Body of pancreas (tissue), 4 donors: Measurements from ENCODE around the gene TP53BP2. TPM values are rescaled to one million over a fixed set of nuclear protein-coding genes. Genes with fewer than 3 reads are reported as not detected.

ENCODE experiments used
- ATAC-seq: fragments of 150-250 bp; one replicate; pipeline ENCODE4 v1.9.1; 2016
- DNase-seq, 4 donors: peaks; one replicate each; pipeline ENCODE4 v3.0.0-alpha.2; 2019
- H3K27ac ChIP-seq, 4 donors: fragments of 200-600 bp; sonication (generic); 1 replicate in 3 of 4; 2 replicates in 1 of 4; pipeline versions ENCODE4 v1.5.1 to v1.6.1; 2016 to 2019; ENCODE audit warnings: mild to moderate bottlenecking in 1 of 4, mixed read lengths in 1 of 4, moderate library complexity in 1 of 4
- H3K27me3 ChIP-seq, 2 donors: fragments of 200-600 bp; sonication (generic); one replicate each; pipeline ENCODE4 v1.6.0; 2016; ENCODE audit warnings: mild to moderate bottlenecking in 1 of 2
- H3K36me3 ChIP-seq, 2 donors: fragments of 200-600 bp; sonication (generic); replicated peaks in 1 of 2; 2 replicates each; pipeline ENCODE4 v1.5.1; 2016; ENCODE audit warnings: low read depth in 2 of 2; ENCODE audit not compliant: insufficient read depth in 1 of 2
- H3K4me1 ChIP-seq: fragments of 200-600 bp; sonication (generic); one replicate; pipeline ENCODE4 v1.6.0; 2016
- H3K4me3 ChIP-seq, 2 donors: fragments of 200-600 bp; sonication (generic); 1 replicate in 1 of 2; 2 replicates in 1 of 2; pipeline ENCODE4 v1.5.1; 2016 to 2019
- H3K9me3 ChIP-seq, 3 donors: fragments of 200-600 bp; sonication (generic); 1 replicate in 2 of 3; 2 replicates in 1 of 3; pipeline ENCODE4 v1.5.1; 2016
- POLR2A ChIP-seq, 3 donors: fragments of 450-650 bp; IDR thresholded peaks; one replicate each; pipeline ENCODE4 v1.6.1; 2016; ENCODE audit warnings: antibody characterized with exemption in 3 of 3, mild to moderate bottlenecking in 2 of 3
- WGBS, 2 donors: methylation state at CpG; one replicate each; pipeline ENCODE4 v1.1.5; 2017; 5-methylcytosine and 5-hydroxymethylcytosine counted together
- intact Hi-C: fragments of 100-400 bp; cut with DNase I; formaldehyde crosslinking; loops from one replicate; pipeline ENCODE4 v1.15.1; 2023
- total RNA-seq, 2 donors: library from RNA; depleted of rRNA; stranded (reverse); fragments of >200 nt; gene quantifications; one replicate each; pipeline ENCODE4 v1.1.0, GENCODE V29; 2016
- TF ChIP-seq, protein P1 (sequence below), 7 experiments: fragments of 450-650 bp in 4 of 7; fragments of 200-600 bp in 3 of 7; sonication (generic) in 3 of 7; IDR thresholded peaks; one replicate each; pipeline ENCODE4 v1.5.1; 2016 to 2019; ENCODE audit warnings: antibody characterized with exemption in 7 of 7

Gene TP53BP2
- total RNA-seq, 2 donors from 2014 or later, result 22.3 to 30.0 TPM

DNA sequence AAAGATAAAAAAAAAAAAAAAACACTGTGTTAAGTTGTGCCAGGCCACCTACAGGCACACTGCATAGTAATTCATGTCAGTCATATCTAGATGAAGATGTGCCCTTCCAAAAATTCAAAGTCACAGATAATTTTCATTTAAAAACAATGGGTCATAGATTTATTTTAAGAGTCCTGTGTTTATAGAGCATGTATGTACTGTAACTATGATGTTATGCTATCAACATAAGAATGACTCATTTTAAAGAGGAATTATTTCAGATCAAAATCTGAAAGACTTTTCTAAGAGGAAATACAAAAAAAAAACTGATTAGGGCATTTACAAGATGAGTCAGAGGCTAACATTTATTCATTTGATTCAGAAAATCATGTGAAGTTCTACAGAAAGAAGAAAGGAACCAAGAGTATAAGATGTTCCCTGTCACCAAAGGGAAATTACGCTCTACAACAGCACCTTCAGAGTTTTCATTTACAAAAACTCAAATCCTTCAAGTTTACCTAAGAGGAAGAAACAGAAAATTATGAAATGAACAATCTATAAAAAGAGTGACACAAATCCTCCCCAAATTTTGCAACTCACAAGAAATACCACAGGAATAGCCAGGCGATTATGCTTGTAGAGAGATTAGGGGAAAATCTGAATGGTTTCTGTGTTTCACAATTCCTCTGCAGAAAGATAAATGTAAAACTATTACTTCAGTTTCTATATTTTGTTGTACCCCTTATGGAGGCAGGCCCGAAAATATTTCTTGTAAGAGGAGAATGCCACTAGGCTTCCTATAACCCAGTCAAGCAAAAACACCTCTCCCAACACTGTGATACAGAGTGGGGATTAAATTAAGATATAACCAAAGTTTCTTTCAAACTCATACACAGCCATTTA lies 13.8 kb downstream of the TP53BP2 start:
- no peaks in the 10 kb centered on the region for H3K36me3 ChIP-seq
- H3K9me3 ChIP-seq, result no peaks in the 10 kb centered on the region
- ATAC-seq (peak; percentile 80), DNase-seq (no peak)
- H3K27ac ChIP-seq, result peak overlapping the region in 3 of 4 donors; percentile 21 to 75 (median 63)
- TF ChIP-seq, protein P1, sequence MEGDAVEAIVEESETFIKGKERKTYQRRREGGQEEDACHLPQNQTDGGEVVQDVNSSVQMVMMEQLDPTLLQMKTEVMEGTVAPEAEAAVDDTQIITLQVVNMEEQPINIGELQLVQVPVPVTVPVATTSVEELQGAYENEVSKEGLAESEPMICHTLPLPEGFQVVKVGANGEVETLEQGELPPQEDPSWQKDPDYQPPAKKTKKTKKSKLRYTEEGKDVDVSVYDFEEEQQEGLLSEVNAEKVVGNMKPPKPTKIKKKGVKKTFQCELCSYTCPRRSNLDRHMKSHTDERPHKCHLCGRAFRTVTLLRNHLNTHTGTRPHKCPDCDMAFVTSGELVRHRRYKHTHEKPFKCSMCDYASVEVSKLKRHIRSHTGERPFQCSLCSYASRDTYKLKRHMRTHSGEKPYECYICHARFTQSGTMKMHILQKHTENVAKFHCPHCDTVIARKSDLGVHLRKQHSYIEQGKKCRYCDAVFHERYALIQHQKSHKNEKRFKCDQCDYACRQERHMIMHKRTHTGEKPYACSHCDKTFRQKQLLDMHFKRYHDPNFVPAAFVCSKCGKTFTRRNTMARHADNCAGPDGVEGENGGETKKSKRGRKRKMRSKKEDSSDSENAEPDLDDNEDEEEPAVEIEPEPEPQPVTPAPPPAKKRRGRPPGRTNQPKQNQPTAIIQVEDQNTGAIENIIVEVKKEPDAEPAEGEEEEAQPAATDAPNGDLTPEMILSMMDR (IDR thresholded peaks at IDR 0.05), result no peak
- no peak for TF ChIP-seq POLR2A (IDR thresholded peaks at IDR 0.05)
- no peaks in the 10 kb centered on the region for H3K27me3 ChIP-seq
- intact Hi-C loops, result no loop called here
- no peak overlapping the region for H3K4me3 ChIP-seq
- peaks cover 42% of the 10 kb centered on the region for H3K4me1 ChIP-seq
- 41 to 69% methylated on average over 3 of the region's 3 CpGs for WGBS, 2 donors

DNA sequence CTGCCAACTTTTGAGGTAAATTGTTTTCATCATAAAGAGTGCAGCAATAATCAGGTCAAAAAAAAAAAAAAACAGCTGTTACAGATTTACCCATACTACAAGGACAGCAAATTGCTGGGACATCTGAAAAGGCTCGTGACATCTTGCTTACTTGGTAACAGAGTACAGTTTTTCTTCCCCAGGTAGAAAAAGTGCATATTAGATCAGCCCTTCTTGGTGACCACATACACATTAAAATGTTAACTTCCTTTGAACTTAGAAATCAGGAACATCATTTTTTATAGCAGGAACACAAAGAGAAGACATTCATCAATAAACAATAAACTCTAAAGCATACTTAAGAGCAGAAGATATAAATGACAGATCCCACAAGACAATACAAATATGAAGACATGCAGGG lies 16.1 kb downstream of the TP53BP2 start:
- no peak overlapping the region for H3K27ac ChIP-seq
- no peak for DNase-seq
- intact Hi-C loops, result no loop called here
- no peaks in the 10 kb centered on the region for H3K36me3 ChIP-seq
- no peak for ATAC-seq
- 43 to 57% methylated on average over 1 of the region's 1 CpG for WGBS, 2 donors
- no peak overlapping the region for H3K4me3 ChIP-seq
- H3K27me3 ChIP-seq, result no peaks in the 10 kb centered on the region
- peaks cover 40% of the 10 kb centered on the region for H3K4me1 ChIP-seq
- H3K9me3 ChIP-seq, result no peaks in the 10 kb centered on the region
- TF ChIP-seq POLR2A (IDR thresholded peaks at IDR 0.05), result no peak
- TF ChIP-seq, protein P1 (IDR thresholded peaks at IDR 0.05), result no peak

DNA sequence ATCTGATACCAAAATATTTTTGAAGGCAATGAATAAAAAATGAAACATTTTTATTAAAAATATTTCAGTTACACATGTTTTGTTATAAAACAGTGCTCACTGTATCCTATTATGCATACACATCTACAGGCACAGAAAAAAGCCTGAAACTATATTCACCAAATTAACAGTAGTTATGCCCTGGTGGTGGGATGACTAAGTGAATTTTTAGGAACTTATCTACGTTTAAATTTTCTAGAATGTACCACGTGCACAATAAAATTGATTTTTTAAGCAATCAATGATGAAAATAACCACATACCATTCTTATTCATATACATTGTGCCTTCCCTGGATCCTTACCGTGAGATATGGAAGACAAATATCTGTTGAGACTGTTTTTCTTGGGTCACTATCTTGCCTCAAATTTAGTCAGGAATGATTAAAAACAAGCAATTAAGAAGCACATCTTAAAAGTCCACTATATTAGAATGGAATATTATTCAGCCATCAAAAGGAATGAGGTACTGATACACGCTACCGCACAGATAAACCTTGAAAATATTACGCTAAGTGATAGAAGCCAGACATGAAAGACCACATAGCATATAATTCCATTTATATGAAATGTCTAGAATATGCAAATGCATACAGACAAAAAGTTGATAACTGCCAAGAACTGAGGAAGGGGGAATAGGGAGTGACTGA lies 17.4 kb downstream of the TP53BP2 start:
- Histone ChIP-seq H3K4me1 (peaks cover 52% of the 10 kb centered on the region), H3K27me3 (no peaks in the 10 kb centered on the region), H3K9me3 (no peaks in the 10 kb centered on the region), H3K27ac (no peak overlapping the region), H3K36me3 (no peaks in the 10 kb centered on the region), H3K4me3 (no peak overlapping the region)
- no peak for TF ChIP-seq POLR2A (IDR thresholded peaks at IDR 0.05)
- TF ChIP-seq, protein P1 (IDR thresholded peaks at IDR 0.05), result no peak
- 88 to 90% methylated on average over 6 of the region's 6 CpGs for whole genome bisulfite sequencing, 2 donors
- ATAC-seq, result no peak
- DNase-seq, result no peak
- intact Hi-C loops, result no loop called here

DNA sequence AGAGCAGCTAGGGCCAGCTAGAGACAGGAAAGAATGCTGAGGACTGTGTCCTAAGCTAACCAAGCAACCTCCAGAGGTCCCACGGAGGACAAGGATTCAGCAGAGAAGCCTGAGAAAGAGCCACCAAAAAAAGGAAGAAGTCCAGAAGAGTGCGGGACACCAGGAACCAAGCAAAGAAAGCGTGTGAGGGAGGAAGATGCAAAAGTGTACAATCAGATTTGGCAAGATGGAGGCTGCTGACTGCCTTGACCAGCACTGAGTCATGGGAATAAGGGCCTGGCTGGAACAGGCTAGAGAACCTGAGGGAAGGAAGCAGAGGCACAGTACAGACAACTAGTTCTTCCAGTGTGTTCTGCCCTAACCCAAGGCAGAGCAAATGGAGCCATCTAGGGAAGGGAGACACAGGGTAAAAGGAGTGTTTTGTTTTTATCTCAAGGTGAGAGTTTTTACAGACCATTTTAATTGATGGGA lies 18.5 kb downstream of the TP53BP2 start:
- DNase-seq, result peak in 1 of 4 donors; percentile 34
- no peaks in the 10 kb centered on the region for H3K36me3 ChIP-seq
- no peak for TF ChIP-seq POLR2A (IDR thresholded peaks at IDR 0.05)
- TF ChIP-seq, protein P1 (IDR thresholded peaks at IDR 0.05), result no peak
- H3K4me1 ChIP-seq, result peaks cover 48% of the 10 kb centered on the region
- no peak overlapping the region for H3K27ac ChIP-seq
- no peaks in the 10 kb centered on the region for H3K9me3 ChIP-seq
- ATAC-seq, result no peak
- intact Hi-C loops, result no loop called here
- 77 to 84% methylated on average over 3 of the region's 3 CpGs for WGBS, 2 donors
- H3K27me3 ChIP-seq, result no peaks in the 10 kb centered on the region
- H3K4me3 ChIP-seq, result no peak overlapping the region
